Fibroblast of skin of right biceps (primary cell): ENCODE data around the gene PROM1.
A peak's percentile ranks its signal among the peaks of the same experiment; 100 is the strongest.

Experiments used
- DNase-seq: peaks from one replicate; pipeline ENCODE4 v3.0.0-alpha.2; 2013

Gene PROM1

DNA sequence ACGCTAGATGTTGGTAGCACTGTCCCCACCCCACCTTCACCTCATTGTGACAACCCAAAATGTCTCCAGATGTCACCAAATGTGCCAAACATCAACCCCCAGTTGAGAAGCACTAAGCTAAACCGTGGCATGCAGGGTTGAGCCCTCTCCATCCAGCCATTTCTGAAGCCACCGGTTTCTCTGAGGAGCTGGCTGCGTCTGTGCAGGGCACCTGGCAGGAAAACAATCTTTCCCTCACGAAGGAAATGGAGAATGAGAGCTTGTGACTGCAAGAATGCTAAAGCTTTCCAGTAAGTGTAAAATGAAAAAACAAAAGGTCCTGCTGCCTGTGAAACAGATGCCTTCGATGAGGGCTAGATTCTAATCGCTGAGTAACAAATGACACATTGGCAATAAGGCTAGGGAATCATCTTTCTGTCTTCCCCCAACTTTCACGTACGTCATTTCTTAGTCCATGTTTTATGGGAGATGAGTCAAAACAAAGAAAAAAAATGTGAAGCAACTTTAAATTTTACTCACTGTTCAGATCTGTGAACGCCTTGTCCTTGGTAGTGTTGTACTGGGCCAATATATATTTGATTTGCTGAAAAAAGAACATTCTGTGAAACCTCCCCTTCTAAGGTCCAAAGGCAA, 59.9 kb downstream of the PROM1 start:
- peak; percentile 78 for DNase-seq

DNA sequence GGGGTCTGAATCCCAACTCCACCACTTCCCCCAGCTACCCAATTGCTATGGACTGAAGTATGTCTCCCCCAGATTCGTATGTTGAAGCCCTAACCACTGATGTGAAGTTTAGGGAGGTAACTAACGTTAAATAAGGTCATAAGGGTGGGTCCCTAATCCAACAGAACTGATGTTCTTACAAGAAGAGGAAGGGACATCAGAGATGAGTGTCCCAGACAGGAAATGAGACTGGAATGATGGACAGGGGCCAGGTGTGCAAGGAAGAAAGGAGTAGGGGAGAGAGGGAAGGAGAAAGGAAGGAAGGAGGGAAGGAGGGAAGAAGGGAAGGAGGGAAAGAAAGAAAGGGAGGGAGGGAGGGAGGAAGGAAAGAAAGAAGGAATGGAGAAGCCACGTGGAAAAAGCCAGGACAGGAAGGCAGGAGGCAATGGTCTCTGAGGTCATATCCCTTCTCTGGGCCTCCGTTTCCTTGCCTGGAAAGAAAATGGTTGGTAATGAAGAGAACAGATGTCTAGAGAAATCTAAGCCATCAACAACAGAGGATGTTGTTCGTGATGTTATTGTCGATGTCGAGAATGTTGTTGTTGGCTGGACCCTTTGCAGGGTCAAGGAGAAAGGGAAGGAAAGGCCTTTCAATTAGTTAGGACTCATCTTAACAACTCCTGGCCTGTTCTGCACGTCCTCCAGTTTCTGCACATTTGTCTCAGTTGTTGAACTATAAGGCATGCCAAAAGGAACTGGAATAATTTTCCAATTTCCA, 61.8 kb downstream of the PROM1 start:
- no peak for DNase-seq

DNA sequence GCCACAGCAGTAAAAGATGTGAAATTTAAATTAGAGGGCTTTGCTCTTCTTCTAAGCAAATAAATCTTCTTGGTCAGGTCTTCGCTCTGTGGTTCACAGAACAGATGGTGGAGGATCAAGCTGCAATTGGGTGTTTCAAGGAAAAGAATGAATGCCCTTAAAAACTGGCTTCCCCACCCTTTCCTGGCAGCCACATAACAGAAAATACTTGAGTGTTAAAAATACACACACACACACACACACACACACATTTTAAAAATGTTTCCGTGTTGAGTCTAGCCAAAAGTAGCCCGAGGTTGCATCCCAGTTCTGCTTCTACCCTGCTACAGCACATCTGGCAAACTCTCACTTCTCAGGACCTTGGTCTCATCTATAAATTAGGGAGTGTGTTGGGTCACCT, 64.2 kb downstream of the PROM1 start:
- DNase-seq, result no peak

DNA sequence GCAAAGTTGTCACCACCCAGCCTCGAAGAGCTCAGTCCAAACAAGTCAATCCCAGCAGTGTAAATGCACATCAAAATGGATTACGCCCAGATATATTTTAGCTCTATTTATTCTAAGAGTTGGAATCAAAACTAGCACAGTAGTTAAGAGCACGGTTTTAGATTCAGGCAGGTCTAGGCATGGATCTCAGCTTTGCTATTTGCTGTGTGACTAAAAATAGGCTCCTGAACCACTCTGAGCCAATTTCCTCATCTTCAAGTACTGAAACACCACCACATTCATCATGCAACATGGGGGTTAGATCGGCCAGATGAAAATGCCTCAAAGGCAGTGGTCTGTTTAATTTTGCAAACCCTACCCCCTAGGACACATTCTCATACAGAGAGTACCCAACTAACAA, 65.0 kb downstream of the PROM1 start:
- no peak for DNase-seq

DNA sequence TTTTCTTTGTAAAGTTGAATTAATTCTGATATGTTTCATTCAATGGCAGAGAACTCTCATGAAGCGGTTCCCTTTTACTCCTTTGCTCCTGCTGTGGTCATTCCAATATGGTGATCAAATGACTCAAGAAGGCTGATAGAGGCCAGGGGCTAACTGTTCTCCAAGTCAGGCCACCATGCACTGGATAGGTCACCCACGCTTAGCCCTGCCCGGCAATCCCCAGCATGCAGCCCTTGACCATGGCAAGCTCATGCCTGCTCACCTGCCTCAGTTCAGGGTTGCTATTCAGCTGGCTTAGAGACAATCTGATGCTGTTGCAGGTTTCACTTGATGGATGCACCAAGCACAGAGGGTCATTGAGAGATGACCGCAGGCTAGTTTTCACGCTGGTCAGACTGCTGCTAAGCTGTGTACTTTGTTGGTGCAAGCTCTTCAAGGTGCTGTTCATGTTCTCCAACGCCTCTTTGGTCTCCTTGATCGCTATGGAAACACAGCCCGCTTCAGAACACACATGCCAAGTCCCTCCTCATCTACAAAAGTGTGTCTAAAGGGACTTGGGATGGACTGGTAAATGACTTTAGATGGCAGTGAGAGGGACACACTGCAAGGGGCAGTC, 65.7 kb downstream of the PROM1 start:
- no peak for DNase-seq

DNA sequence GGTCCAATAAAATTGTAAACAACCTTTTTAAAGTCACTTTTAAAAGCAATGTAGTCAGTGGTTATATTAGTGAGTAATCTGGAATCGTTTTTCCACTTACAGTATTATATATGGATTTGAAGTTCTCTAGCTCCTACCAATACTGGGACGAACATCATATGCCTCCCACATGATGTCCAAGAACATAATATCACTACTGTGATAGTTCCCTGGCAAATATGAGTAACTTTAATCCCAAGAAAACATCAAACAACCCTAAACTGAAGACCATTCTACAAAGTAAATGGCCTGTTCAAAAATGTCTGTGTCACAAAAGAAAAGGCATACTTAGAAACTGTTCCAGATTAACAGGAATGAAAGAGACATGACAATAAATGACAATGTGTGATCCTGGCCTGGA, 67.3 kb downstream of the PROM1 start:
- DNase-seq, result no peak

DNA sequence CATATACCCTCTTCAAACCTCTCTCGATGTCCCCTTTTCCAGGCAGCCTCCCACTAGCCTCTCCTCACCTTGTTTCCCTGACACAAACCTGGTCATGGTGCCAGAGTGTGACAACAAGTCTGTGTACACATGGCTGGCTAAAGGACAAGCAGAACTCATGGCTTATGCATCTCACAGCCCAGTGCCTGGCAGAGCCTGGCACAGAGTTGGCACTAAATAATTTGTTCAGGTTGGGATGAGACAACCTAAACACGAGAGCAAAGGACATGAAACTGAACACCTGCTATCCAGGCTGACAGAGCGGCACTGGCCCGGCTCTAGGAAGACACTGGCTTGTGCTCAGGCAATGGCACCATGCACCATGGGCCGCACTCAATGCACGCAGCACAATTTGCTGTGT, 72.7 kb downstream of the PROM1 start:
- no peak for DNase-seq

DNA sequence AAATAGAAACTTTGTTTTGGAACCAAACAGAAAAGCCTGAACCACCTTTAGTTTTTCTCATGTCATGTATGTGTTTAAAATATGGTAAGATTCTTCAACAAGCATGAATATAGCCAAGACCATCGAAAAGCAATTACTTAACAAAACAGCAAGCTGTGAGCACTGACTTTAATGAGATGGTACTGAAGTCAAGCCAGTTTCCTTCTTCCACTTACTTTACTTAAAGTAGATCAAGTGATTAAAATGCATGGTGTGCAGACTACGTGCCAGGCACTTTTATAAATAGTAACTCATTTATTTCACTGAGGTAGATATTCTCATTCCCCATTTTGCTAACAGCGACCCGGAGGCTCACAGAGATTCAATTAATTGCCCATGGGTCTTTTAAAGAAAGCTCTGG, 74.7 kb downstream of the PROM1 start:
- no peak for DNase-seq

DNA sequence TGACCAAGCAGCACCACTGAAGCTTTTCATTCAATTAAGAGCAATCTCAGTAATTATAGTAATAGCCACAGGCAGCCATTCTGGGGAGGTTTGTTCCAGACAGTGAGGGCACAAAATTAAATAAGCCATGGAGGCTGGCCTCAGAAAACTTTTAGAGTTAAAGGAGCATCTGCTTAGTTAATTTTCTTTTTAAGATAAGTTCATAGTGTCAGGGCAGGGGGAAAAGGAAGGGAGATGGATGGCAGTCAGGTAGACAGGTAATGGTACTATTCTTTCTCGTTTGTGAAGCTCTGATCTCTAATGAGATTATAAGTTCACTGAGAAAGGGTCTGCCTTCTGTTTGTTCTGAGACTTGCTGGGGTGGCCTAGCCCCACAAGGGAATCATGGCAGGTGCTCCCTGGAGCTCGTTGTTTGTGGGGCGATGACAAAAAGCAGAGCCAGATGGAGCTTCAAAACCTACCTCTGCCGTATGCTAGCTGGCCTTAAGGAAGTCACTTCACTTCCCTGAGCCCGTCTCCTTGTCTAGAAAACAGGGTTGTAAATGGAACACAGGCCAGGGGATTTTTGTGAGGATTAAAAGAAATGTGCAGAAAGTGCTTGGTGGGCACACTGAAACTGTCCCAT, 76.2 kb downstream of the PROM1 start:
- no peak for DNase-seq

DNA sequence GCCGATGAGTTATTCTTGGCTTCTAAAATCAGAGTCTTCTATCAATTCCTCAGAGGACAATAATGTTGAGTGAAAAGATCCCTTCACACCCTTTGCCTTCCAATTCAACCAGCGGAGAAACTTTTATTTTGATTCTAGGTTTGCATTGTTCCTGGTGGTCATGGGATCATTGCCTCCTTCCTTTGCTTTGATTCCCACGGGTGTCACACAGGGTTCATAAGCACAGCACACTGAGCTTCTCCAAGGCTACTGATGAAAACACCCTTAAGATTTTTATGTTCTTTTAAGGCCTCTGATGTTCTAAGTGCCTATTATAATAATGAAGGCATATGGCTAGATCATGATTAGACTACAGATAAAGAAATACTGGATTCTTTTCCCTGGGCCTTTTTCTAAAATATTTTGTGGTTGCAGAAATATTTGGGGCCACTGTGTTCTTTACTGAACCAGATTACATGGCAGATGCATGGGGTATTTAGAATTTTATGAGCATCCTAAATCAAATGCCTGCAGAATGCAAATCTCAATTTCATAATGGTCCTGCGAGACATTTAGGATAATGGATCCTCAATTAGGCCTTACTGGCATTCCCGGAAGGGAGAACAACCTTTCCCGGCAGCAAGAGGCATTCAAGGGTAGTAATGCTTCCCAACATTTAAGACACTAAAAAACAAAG, 76.9 kb downstream of the PROM1 start:
- no peak for DNase-seq

DNA sequence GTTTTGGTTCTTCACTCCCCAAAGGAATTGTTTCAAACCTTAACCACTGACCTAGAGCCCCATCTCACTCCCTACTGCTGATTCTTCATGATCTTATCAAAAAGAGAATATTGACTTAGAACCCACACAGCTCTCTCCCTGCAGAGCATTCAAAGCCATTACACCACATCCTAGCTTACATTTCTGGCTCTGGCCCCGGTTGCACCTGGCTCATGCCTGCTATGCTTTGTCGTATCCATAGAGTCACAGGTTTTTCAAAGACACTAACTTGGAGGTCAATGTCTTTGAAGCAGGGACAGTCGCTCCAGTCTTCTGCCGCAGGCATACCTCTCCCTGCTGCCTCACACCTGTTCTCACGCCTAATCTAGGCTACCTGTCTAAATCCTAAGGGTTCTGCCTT, 78.1 kb downstream of the PROM1 start:
- DNase-seq, result no peak

DNA sequence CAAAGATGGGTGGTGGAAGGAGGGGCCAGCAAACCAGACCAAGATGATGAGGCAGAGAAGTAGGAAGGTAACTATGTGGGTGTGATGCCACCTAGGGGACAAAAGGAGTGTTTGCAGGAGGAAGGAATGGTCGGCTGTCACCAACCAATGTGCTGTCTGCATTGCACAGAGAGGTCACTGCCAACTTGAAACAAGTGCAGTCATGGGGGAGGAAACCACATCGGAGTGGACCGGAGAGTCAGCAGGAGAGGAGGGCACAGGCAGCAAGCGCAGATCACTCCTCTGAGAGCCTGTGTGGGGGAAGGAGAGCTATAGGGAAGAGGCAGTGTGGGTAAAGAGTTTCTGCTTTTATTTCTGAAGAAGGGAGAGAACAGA, 82.4 kb downstream of the PROM1 start:
- DNase-seq, result peak; percentile 68

DNA sequence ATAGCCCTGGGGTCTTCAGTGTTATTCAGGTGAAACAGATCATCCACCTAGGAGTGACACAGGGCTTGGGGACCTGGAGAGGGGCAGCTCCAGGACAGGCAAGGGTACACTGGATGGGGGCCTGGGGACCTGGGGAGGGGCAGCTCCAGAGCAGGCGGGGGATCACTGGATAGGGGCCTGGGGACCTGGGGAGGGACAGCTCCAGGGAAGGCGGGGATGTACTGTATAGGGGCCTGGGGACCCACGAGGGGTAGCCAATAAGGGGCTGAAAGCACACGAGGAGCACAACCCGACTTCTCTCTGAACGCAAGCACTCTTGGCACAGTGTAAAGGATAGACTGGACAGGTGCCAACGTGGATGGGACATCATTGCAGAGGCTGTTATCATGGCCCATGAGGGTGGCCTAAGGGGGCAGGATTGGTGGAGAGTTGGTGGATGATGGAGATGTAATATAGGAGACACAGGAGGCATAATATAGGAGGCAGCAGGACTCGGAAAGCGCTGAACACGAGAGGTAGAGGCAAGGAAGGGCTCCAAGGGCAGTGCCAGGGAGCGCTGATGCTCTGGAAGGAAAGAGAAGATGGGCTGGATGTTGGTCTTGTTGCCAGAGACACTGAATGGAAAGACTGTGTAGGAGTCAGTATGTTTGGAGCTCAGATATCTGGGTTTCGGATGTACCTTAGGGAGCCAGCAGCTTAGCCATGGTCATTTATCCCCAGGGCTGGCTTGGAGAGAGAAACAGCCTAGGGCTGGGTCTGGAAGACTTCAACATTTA, 82.9 kb downstream of the PROM1 start:
- DNase-seq, result no peak

DNA sequence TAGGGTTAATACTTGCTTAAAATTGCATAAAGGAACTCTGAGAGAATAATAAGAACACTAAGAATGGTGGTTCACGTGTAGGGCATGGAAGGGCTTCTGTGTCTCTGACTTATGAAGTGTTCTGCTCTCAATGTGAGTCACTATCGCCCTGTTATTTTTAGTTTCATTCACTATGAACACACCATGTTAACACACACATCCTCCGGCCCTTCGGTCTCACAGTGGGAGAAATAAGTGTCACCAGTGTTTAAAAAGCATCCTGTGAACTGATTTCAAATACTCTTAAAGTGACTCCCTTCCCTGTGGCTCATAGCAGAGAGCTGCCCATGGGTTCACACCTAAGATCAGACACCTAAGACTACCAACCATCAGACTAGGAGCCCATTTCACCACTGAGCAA, 87.0 kb downstream of the PROM1 start:
- DNase-seq, result no peak

DNA sequence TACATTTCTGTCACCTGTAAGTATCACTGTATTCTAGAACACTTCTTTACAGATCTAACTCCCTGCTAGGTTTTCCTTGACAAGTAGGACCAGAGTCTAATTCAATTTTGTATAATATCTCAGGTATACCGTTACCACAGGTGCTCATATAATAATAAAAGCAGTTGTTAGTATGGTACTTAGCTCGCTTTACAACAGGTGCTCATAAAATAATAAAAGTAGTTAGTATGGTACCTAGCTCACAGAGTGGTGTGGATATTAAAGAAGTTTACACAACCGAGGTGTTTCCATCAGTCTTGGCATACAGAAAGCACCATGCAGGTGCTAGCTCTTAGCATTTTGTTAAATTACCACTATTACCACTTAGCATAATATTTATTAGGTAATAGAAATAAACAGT, 88.0 kb downstream of the PROM1 start:
- DNase-seq, result no peak

DNA sequence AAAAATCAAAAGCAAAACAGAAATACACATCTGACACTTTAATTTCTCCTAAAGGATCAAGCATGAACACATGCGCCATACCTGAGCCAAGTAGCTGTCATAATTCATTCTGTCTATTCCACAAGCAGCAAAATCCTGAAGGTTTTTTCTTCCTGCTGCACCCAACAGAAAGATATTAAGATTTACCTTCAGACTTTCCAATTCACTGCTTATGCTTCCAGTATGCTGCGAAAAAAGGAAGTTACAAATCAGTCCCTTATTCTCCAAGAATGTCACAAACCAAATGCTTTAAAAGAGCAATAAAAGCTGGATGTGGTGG, 91.7 kb downstream of the PROM1 start:
- DNase-seq, result no peak

DNA sequence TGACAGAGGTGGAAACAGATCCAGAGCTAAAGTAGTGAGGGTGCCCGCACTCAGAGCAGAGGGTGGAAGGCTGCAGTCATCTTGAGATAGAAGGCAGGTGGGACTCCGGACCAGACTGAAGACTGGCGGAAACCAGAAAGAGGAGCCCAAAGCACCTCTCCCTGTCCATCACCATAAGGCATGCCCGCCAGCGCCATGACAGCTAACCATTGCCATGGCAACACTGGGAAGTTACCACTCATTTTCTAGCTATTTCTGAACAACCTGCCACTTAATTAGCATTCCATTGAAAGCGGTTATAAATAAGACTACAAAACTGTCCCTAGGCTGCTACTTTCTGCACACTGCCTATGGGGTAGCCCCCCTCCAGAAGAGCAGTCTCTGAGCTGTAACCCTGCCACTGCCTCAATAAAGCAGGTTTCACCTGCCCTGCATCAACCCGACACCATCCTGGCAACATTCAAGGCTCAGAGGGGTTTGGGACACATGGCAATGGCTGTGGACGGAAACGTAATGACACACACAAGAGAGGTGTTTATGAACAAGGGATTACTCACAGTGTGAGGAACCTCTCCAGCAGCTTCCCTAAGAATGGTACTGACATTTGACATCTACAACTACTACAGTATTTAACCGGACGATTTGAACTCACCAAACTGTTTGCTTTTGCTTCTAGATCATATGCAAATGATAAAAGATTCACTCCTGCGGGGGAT, 93.1 kb downstream of the PROM1 start:
- DNase-seq, result no peak

DNA sequence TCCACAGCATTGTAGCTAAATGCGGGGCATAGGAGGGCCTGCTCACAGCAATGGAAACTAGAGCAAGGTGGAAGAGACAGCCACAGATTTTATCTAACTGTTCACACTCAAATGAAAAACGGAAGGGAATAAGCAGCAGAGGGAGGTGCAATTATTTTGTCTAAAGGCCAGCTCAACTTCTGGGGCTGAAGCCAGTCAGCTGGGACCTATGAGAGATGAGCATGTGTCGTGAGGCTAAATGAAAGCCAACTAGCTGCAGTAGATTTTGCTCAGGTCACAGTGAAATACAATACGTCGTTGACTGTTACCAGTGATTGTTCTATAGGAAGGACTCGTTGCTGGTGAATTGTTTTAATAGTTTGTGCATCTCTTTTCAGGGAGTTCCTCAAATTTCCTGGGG, 94.4 kb downstream of the PROM1 start:
- no peak for DNase-seq

DNA sequence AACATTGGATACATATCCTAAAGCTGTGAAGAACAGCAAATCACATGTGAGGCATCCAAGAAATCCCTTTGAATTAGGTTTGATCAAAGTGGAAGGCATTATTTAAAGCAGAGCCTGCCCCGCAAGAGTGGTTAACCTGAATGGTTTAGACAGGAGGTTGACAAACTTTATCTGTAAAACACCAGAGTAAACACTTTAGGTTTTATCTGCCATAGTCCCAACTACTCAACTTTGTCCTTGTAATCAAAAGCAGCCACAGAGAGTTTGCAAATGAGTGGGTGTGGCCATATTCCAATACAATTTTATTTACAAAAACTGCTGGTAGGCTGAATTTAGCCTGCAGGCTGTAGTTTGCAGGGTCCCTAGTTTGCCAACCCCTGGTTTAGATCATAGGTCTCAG, 95.6 kb downstream of the PROM1 start:
- no peak for DNase-seq

DNA sequence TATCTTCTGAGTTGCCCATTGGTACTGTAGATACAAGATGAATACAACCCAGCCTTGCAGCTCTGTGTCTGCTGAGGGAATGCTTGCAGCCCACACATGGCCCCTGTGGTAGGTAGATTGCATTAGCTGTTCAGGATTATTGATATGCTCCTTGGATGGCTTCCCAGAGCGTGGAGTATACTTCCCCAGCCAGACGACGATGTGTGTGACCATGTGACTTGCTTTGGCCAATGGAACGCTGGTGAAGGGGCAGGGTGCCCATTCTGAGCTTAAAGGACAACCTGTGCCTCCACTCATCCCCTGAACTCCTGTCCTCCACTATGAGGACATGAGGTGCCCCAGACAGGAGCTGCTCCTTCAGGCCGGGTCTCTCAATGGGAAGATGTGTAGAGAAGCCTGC, 96.9 kb downstream of the PROM1 start:
- DNase-seq, result no peak

DNA sequence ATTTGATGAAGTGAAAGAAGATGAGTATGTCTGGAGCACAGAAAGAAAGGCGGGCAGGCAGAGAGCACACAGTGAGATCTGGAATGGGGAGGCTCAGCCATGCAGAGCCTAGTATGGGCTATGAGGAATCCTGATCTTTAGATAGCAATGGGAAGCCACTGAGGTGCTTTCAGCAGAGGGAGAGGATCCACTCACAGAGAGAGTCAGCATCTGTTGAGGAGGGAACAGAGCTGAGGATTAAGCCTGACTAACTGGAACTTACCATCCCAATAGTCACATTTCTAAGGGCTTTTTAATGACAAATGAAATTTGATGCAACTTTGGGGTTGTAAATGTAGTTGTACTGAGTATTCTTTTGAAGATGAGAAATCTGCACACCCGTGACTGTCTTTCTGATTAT, 100.2 kb downstream of the PROM1 start:
- DNase-seq, result no peak

DNA sequence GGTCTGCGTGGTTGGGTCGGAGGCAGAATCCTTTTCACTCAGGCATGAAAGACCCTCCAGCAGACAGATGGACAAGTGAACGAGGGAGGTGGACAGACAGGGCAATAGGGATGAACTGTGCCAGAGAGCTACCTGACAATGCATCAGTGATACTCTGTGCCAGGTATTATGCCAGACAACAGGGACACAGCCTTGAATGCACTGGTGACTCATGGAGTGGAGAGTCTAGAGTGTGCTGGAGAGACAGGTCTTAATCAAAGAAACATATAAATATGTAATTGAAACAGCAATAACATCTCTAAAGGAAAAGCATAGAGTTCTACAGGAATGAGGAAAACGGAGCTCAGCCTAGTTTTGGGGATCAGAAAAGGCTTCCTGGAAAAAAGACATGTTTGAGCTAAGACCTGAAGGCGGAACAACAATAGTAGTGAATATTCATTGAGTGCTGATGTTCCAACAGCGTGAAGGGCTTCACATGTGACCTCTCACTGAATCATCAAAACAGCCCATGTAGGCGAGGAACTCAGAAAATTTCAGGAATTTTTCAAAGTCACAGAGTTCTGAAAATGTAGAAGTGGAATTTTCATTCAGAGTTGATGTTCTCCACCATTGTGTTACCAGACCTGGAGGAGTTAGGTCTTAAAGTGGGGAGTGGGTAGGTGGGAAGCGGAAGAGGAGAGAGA, 100.8 kb downstream of the PROM1 start:
- peak; percentile 24 for DNase-seq
